Large intestine (tissue), 3 donors: ENCODE measurements around the gene LEAP2. TPM values are rescaled to one million over a fixed set of nuclear protein-coding genes. Genes with fewer than 3 reads are reported as not detected.

Source experiments
- DNase-seq, 2 donors: peaks; one replicate each; pipeline versions ENCODE4 v3.0.0 to v3.0.0-alpha.2; 2013
- H3K27ac ChIP-seq: one replicate; pipeline ENCODE4 v1.5.1; 2013; ENCODE audit warnings: low read length
- H3K27me3 ChIP-seq: 2 replicates; pipeline ENCODE4 v1.6.1; 2013; ENCODE audit warnings: low read length; ENCODE audit not compliant: control insufficient read depth, insufficient read depth
- H3K36me3 ChIP-seq: 2 replicates; pipeline ENCODE4 v1.6.1; 2013; ENCODE audit warnings: low read length; ENCODE audit not compliant: control insufficient read depth, insufficient read depth
- H3K4me1 ChIP-seq: one replicate; pipeline ENCODE4 v1.6.1; 2013; ENCODE audit warnings: low read length; ENCODE audit not compliant: control insufficient read depth, insufficient read depth
- H3K4me3 ChIP-seq: one replicate; pipeline ENCODE4 v1.5.1; 2013; ENCODE audit warnings: low read length
- H3K9me3 ChIP-seq: one replicate; pipeline ENCODE4 v1.6.1; 2013; ENCODE audit warnings: mild to moderate bottlenecking, low read depth, low read length, moderate library complexity; ENCODE audit not compliant: control insufficient read depth
- WGBS: methylation state at CpG from one replicate; pipeline ENCODE4 v1.1.5; 2013; ENCODE audit warnings: low lambda C conversion rate; ENCODE audit not compliant: insufficient coverage; 5-methylcytosine and 5-hydroxymethylcytosine counted together
- polyA plus RNA-seq: library from polyadenylated mRNA; unstranded; fragments of 120-200 nt; gene quantifications from one replicate; pipeline ENCODE4 v1.2.1, GENCODE V29; 2013

LEAP2 gene
- polyA plus RNA-seq, 1 donor, result 12.3 TPM

DNA sequence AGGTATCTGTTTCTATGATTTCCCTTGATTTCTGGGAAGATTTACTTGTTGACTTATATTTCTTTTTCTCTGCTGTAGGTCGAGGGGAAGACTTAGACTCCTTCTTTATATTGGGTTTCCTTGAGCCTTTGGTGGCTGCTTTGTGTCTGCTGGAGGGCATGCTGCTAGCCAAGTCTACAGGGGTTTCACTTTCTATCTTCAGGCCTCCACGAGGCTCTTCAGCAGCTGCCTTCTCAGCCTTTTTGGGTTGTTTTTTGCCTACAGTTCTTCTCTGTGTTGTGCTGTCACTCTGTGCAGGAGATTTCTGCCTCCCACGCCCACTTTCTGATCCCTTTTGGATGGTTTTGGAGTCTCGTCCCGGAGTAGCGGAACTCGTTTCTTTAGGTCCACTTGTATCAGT lies 23.2 kb downstream of the LEAP2 start:
- Histone ChIP-seq H3K9me3 (no peaks in the 10 kb centered on the region), H3K27me3 (no peaks in the 10 kb centered on the region), H3K4me3 (no peak overlapping the region), H3K27ac (no peak overlapping the region), H3K36me3 (peaks cover 67% of the 10 kb centered on the region), H3K4me1 (no peaks in the 10 kb centered on the region)
- 94% methylated on average over 3 of the region's 7 CpGs for WGBS
- DNase-seq, result no peak

DNA sequence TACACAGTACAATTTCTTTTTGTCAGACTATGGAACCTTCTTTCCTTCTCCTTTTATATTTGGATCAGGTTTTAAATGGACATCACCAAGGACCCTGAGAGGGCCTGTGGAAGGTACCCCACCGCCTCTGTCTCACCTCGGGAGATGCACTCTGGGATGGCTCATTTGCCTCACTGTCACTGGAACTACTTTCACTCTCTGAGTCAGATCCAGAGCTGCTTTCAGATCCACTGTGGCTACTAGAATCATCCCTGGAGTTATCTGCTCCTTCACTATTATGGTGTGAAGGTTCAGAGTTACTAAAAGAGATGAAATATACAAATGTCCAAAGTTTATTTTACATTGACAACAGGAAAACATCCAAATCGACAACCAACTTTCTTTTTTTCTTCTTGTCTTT lies 24.6 kb downstream of the LEAP2 start:
- H3K4me3 ChIP-seq, result no peak overlapping the region
- WGBS, result no CpG with 5 or more reads among the region's 3 CpGs
- no peak for DNase-seq
- H3K9me3 ChIP-seq, result no peaks in the 10 kb centered on the region
- H3K27ac ChIP-seq, result no peak overlapping the region
- no peaks in the 10 kb centered on the region for H3K4me1 ChIP-seq
- H3K27me3 ChIP-seq, result no peaks in the 10 kb centered on the region
- H3K36me3 ChIP-seq, result peaks cover 57% of the 10 kb centered on the region

DNA sequence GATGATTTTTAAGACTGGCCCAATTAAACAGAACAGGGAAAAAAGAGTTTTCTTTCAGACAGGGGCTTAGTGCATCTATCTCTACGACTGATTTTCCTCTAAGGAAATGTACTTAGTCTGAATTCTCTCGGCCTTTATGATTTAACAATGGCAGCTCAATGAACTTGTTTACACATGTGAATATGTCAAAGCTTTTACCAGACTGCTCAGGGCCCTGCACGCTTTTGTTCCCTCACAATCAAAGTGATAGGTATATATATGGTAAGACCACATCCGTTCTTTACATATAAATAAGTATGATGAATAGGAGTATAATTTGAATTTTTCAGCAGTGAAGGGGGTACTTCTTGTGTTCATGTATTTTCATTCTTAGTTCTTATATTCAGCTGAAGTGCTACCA lies 27.6 kb downstream of the LEAP2 start:
- Histone ChIP-seq H3K9me3 (no peaks in the 10 kb centered on the region), H3K27me3 (no peaks in the 10 kb centered on the region), H3K36me3 (peaks cover 32% of the 10 kb centered on the region), H3K4me1 (no peaks in the 10 kb centered on the region), H3K4me3 (no peak overlapping the region), H3K27ac (no peak overlapping the region)
- 80% methylated on average over 1 of the region's 4 CpGs for WGBS
- no peak for DNase-seq

DNA sequence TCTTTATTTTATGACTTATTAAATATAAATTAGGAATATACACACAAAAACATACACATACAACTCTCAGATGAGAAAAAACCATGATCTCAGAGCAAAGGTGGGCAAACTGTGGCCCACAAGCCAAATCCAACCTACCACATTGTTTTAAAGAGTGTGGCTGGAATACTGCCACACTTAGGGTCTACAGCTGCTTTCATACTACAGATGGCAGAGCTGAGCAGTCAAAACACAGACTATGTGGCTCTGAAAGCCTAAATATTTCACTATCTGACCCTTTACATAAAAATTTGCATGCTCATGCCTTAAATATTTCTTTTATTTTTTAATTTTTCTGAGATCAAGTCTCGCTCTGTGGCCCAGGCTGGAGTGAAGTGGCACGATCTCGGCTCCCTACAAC lies 28.3 kb downstream of the LEAP2 start:
- H3K9me3 ChIP-seq, result no peaks in the 10 kb centered on the region
- H3K27me3 ChIP-seq, result no peaks in the 10 kb centered on the region
- no peak overlapping the region for H3K27ac ChIP-seq
- H3K4me1 ChIP-seq, result no peaks in the 10 kb centered on the region
- peaks cover 26% of the 10 kb centered on the region for H3K36me3 ChIP-seq
- no peak for DNase-seq
- WGBS, result no CpG with 5 or more reads among the region's 3 CpGs
- H3K4me3 ChIP-seq, result no peak overlapping the region

DNA sequence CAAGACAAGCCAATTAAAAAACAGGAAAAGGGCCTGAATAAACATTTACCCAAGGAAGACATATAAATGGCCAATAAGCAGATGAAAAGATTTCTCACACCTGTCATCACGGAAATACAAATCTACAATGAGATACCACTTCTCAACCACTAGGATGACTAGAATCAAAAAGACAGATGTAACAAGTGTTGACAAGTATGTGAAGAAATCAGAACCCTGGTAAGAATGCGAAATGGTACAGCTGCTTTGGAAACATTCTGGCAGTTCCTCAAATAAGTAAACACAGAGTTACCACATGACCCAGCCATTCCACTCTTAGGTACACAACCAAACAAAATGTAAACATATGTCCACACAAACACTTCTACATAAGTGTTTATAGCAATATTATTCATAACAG lies 32.5 kb downstream of the LEAP2 start:
- peaks cover 24% of the 10 kb centered on the region for H3K36me3 ChIP-seq
- H3K27me3 ChIP-seq, result no peaks in the 10 kb centered on the region
- WGBS, result 100% methylated on average over 1 of the region's 2 CpGs
- no peaks in the 10 kb centered on the region for H3K9me3 ChIP-seq
- no peak overlapping the region for H3K4me3 ChIP-seq
- no peak for DNase-seq
- no peak overlapping the region for H3K27ac ChIP-seq
- H3K4me1 ChIP-seq, result no peaks in the 10 kb centered on the region

DNA sequence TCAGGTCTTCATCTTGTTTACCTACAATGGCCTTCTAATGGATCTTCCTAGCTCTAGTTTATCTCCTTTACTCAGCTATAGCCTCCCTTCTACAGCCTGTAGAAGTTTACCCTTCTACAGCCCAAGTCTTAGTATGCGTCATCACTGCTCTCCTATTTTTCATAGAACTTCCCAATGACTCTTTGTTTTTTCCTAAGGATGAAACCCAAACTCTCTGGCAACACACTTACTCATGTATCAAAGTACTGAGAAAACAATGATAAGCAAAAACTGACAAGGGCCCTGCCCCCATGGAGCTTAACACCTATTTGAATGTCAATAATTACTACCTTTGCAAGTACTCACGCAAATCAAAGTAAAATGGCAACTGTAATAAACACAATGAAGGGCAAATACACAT lies 33.7 kb downstream of the LEAP2 start:
- no peak for DNase-seq
- Histone ChIP-seq H3K4me1 (no peaks in the 10 kb centered on the region), H3K27ac (no peak overlapping the region), H3K27me3 (no peaks in the 10 kb centered on the region), H3K4me3 (no peak overlapping the region), H3K36me3 (peaks cover 26% of the 10 kb centered on the region), H3K9me3 (no peaks in the 10 kb centered on the region)
- 100% methylated on average over 2 of the region's 2 CpGs for WGBS

DNA sequence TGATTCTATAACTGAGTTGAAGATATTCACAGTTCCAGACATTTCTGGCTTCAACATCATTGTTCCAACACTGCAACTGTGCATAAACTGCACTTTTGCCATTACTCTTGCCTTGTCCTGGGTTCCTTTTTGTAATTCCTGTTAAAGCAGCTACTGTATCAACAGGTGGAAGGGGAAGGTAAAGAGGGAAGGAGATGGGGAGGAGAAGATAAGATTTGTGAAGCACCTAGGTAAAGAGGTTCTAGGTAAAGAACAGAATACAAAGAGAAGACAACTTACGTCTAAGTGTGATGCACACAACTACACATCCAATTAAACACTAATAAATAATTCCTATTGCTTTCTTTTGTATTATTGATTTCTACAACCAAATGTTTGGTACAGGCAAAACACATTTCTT lies 36.2 kb downstream of the LEAP2 start:
- H3K4me1 ChIP-seq, result no peaks in the 10 kb centered on the region
- peaks cover 35% of the 10 kb centered on the region for H3K36me3 ChIP-seq
- WGBS, result no CpG with 5 or more reads among the region's 1 CpG
- H3K4me3 ChIP-seq, result no peak overlapping the region
- no peaks in the 10 kb centered on the region for H3K27me3 ChIP-seq
- no peaks in the 10 kb centered on the region for H3K9me3 ChIP-seq
- no peak overlapping the region for H3K27ac ChIP-seq
- no peak for DNase-seq

DNA sequence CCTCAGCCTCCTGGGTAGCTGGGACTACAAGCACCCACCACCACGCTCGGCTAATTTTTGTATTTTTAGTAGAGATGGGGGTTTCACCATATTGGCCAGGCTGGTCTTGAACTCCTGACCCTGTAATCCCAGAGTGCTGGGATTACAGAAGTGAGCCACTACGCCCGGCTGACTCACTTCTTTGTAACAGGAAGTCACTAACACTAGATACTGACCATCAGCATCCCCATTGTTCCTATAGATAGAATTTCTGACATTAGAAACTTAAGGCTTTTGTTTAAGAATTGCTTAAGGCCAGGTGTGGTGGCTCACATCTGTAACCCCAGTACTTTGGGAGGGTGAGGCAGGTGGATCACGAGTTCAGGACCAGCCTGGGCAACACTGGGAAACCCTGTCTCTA lies 42.2 kb downstream of the LEAP2 start:
- Histone ChIP-seq H3K36me3 (peaks cover 46% of the 10 kb centered on the region), H3K27ac (no peak overlapping the region), H3K27me3 (no peaks in the 10 kb centered on the region), H3K4me1 (no peaks in the 10 kb centered on the region), H3K4me3 (no peak overlapping the region), H3K9me3 (no peaks in the 10 kb centered on the region)
- DNase-seq, result no peak
- WGBS, result no CpG with 5 or more reads among the region's 5 CpGs

DNA sequence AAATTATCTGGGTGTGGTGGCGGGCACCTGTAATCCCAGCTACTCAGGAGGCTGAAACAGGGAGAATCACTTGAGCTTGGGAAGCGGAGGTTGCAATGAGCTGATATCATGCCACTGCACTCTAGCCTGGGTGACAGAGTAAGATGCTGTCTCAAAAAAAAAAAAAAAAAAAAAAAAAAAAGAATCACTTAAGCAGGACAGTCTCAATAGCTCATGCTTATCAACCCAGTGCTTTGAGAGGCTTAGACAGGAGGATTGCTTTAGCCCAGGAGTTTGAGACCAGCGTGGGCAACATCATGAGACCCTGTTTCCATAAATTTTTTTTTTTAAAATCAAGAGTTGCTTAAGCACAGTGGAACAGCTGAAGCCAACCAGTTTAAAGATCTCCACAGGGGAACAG lies 42.6 kb downstream of the LEAP2 start:
- Histone ChIP-seq H3K4me3 (no peak overlapping the region), H3K4me1 (no peaks in the 10 kb centered on the region), H3K27me3 (no peaks in the 10 kb centered on the region), H3K36me3 (peaks cover 44% of the 10 kb centered on the region), H3K9me3 (no peaks in the 10 kb centered on the region), H3K27ac (no peak overlapping the region)
- WGBS, result no CpG with 5 or more reads among the region's 3 CpGs
- no peak for DNase-seq

Other genes starting within 250 kb of the LEAP2 start
- gene IL13, start 215.5 kb upstream of the LEAP2 start, polyA plus RNA-seq, result 0.07 TPM
- not detected for gene IL4, start 199.7 kb upstream of the LEAP2 start, polyA plus RNA-seq
- 9.1 TPM for gene KIF3A, start 136.1 kb upstream of the LEAP2 start, polyA plus RNA-seq
- 10.1 TPM for gene CCNI2, start 126.2 kb upstream of the LEAP2 start, polyA plus RNA-seq
- 44.0 TPM for gene SEPTIN8, start 96.4 kb upstream of the LEAP2 start, polyA plus RNA-seq
- 54.3 TPM for gene SOWAHA, start 60.4 kb upstream of the LEAP2 start, polyA plus RNA-seq
- gene SHROOM1, start 43.0 kb upstream of the LEAP2 start, polyA plus RNA-seq, result 15.9 TPM
- 0.51 TPM for gene GDF9, start 7.2 kb upstream of the LEAP2 start, polyA plus RNA-seq
- gene UQCRQ, start 7.0 kb upstream of the LEAP2 start, polyA plus RNA-seq, result 258 TPM
- gene AFF4, start 90.0 kb downstream of the LEAP2 start, polyA plus RNA-seq, result 49.1 TPM
- 25.3 TPM for gene ZCCHC10, start 152.9 kb downstream of the LEAP2 start, polyA plus RNA-seq
- gene HSPA4, start 178.3 kb downstream of the LEAP2 start, polyA plus RNA-seq, result 68.3 TPM